Pons (tissue), 1 donor: ENCODE measurements around the gene KCNN3.
A peak's percentile ranks its signal among the peaks of the same experiment; 100 is the strongest.
"Not testable (repeated sequence)": the region's sequence is repeated elsewhere in the genome, so short reads cannot be mapped to it uniquely, and the experiment has no call there.

Experiments
- DNase-seq: peaks from one replicate; pipeline ENCODE4 v3.0.0-alpha.2; 2016; ENCODE audit warnings: low spot score

Gene KCNN3

DNA sequence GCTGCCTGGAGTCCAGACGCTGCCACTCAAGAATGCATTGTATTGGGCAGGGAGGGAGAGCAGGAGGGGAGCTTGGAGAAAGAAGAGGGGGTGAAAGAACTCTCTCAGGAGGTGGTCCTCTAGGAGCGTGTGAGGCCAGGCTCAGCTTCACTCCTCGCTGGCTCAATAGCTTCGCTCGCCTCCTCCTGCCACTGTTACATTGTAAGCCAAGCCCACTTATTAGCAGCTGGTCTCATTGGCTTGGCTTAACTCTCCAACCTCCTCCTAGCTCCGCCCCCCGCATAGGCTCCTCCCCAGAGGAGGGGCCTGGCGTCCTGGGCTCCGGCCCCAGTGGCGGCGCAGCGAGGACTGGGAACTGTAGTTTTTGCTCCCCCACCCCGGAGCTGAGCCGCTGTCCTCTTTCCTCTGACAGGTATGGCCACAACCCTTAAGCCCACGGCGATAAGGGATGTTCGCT is at the start of gene KCNN3:
Gene KCNN3, minus strand, starts transcription at position 167 of the 457 bp plus-strand sequence. CDS start 317 bp downstream, outside the sequence.
- peak; percentile 98 for DNase-seq

DNA sequence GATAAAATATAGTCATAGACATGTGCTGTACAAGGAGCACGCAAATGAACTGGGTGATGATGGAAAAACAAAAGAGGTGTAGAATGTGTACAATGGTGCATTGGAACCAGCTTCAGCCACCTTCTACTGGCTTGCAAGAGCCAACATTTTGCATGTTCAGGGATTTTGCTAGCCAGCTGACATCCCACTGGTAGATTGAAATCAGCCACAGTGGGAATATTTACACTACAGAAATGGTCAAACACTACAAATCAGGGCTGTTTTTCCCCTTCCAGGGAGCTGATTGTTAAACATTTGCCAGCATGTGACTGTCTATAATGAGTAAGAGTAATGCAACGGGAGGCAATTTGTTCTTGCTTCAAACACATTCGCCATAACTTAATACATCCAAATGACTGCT is 43.2 kb upstream of the KCNN3 start:
- no peak for DNase-seq

- DNase-seq, result no peak
These were observed 42.7 kb upstream of the KCNN3 start for GRCh38 chr1:154912755-154913154.

- DNase-seq, result peak; percentile 6
These were observed 41.8 kb upstream of the KCNN3 start for GRCh38 chr1:154911691-154912550.

DNA sequence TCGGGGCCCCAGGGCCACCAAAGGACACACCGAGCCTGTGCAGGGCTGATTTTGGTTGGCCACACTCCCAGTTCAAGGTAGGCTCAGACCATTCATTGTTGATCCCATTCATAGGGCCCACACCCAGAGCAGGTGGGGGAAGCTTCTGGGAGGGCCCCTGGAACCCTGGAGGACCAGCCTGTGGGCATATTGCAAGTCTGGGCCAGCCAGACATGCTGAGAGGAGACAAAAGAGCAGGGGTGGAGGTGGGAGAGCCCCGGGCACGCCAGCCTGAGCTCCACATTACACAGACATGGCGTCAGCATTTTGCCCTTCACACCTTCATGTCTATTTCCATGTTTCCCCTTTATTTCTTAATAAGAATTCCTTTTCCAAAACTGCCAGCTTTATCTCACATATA is 40.8 kb upstream of the KCNN3 start:
- DNase-seq, result no peak

DNA sequence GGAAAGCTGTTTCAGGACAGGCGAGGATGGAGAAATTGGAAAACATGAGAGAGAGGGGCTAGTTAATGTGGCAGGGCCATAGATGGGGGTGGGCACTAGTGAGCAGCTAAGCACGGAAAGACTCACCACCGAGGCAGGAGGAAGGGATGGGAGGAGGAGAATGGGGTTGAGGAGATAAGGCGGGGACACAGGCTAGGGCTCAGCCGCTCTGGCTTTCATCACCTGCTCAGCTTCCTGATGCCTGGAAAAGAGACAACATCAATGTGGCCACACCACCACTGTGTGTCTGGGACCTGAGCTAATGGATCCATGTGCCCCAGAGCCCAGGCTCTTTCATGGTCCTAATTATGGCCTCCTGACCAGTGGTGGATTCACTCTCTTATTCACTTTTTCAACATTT is 38.9 kb upstream of the KCNN3 start:
- no peak for DNase-seq

DNA sequence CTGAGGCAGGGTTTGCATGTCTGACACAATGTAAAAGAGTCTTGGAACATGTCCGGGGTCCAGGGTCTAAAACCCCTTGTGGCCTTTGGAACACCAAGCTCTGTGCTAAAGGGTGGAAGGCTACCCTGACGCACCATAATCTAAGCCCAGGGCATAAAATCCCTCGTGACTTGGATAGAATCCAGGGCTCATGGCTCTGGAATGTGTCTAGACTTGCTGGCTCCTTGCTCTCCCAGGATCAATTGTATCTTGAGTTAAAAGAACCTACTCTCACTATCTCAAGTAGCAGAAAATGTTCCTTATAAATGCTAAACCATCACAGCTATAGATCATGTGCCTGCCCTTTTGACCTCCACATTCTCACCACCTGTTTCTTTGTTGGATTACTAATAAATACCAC is 38.0 kb upstream of the KCNN3 start:
- DNase-seq, result not testable (repeated sequence)

- no peak for DNase-seq
These were observed 36.6 kb upstream of the KCNN3 start for GRCh38 chr1:154906621-154907081.

GRCh38 chr1:154902938-154903566 is 33.0 kb upstream of the KCNN3 start:
- no peak for DNase-seq

- DNase-seq, result no peak
These were observed 31.5 kb upstream of the KCNN3 start for GRCh38 chr1:154901591-154901990.

DNA sequence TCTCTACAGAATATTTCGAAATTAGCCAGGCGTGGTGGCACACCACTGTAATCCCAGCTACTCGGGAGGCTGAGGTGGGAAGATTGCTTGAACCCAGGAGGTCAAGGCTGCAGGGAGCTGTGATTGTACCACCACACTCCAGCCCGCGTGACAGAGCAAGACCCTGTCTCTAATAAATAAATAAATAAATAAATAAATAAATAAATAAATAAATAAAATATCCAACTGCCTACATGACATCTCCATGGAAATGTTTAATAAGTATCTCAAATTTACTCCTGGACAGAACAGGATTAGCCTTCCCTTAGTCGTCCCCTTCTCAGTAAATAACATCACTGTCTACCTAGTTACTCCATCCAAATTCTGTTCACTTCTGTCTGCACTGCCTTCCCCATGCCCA is 29.0 kb upstream of the KCNN3 start:
- no peak for DNase-seq

- peak; percentile 8 for DNase-seq
These were observed 26.7 kb upstream of the KCNN3 start for GRCh38 chr1:154896771-154897286.

DNA sequence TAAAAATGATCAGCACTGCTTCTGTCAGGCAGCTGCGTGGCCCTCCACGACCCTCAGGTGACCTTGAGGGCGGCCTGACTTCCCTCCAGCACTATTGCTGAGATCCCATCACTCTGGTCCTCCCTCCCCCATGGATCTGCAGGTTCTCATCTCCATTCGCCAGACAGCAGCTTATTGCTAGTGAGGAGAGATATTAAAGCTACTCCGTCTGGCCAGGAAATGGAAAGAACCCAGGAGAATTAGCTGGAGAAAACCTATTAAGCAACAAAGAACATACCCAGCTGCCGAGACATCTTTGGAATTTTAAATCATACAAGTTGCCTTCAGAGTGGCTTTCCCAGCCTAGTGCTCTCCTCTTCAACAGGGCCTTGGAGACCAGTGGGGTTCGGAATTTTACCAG is 25.7 kb upstream of the KCNN3 start:
- no peak for DNase-seq

DNA sequence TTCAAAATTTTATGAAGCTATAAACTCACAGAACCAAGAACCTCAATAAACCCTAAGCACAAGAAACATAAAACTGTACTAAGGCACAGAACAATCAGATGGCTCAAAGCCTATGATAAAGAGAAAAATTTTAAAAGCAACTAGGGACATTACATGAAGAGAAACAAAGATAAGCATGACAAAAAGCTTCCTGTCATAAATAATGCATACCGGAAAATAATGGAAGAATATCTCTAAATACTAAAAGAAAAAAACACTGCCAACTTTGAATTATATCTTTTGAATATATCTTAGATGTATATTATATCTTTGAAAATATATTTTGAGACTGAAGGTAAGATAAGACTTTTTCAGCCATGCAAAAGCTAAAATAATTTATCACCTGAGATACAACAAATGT is 21.4 kb upstream of the KCNN3 start:
- DNase-seq, result no peak

GRCh38 chr1:154888757-154889156 is 18.7 kb upstream of the KCNN3 start:
- no peak for DNase-seq

DNA sequence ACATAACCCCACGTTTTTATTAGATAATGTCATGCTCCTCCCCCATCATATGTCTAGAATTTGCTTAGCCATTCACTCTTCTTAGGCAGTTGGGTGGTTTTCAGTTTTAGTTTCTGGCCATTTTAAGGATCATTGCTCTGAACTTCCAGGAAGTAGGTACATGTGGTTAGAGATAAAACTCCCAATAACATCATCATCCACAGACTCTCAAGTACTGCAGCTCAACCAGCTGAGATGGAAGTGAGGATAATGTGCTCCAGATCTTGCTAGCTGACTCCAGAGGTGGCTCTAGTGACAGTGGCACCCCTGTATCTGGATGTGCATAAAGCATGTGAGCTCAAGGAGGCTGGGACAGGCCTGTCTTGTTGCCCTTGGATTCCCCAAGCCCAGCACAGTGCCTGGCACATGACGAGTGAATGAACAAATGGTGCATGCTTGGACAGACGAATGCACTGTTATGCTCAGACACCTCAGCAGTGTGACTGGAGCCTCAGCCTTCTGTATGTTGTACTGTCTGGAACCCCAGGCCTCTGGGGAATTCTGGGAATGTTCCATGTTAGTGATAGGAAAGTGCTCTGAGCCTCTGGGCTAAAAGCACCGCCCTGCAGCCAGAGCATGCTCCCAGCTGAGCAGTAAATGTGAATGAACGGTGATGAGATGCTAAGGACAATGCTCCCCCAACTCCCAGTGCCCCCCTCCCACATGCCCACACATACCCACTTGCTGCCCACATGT is 16.4 kb upstream of the KCNN3 start:
- no peak for DNase-seq

DNA sequence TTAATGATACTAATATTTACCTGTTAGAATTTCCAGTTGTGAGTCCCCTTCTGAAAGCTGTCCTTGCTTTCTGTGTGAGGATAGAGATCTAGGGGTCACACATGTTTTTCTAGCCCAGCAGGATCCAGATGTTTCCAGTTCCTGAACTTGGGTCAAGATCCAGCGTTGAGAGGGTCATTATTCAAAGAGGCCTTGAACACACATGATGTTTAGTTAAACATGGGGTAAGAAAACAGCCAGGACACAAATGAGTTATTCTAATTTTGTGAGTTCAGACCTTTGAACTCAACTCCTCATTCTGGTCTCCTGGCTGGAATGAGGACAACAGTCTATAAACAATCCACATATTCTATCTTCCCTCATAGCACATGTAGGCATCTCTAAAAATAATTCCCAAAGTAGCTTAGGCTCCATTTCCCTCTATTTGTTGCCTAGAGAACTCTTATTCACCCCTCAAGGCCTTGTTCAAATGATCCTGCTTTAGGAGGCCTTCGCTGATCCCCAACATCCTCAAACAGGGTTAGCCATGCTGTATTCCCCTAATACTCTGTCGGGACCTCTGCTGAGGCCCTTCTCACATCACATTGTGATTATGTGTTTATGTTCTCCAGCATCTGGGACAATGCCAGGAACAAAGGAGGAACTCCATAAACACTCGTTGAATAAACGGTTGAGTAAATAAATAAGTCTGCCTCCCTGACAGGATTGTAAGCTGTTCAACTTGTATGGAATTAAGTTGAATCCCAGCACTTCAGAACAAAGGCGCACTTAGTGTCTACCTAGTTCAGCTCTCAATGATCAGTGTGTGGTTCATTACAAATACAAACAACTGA is 15.0 kb upstream of the KCNN3 start:
- DNase-seq, result no peak

DNA sequence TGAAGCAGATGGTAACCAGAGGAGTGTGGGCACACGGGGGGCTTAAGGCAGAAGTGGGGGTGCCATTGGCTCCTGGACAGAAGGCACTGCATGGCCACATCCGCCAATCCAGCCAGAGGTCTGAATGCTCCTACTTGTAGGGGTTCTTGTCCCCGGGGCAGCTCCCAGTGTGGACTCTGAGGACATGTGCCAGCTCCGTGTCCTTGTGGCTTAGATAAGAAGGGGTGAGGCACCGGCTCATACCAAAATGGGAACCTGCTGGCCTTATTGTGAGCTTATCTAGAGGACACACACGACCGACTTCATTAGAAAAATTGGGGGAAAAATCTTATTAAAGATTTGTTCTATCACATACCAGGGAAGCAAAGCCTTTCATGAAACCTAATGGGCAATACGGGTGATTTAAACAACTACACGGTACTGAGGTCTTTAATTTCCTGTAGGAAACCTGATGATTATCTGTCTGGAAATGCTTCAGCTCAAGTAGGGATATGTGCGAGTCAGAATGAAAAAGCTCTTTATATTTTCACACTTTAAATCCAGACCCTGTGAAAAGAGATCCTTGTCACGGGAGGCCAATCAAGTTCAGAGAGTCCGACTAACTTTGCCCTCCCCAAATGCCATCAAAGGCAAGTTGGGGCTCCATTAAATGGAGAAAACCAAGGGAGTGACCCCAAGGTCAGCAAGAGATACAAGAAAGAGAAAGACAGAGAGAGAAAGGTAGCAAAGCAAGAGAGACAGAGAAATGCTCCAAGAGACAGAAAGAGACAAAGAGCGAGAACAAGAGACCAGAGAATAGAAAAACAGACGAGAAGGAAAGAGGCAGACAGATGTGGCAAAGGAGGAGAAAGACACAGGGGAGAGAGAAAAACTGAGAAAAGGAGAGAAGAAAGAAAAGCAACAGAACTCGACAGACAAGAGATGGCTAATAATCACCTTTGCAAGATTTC is 14.1 kb upstream of the KCNN3 start:
- no peak for DNase-seq

- no peak for DNase-seq
These were observed 11.9 kb upstream of the KCNN3 start for GRCh38 chr1:154881820-154882535.

DNA sequence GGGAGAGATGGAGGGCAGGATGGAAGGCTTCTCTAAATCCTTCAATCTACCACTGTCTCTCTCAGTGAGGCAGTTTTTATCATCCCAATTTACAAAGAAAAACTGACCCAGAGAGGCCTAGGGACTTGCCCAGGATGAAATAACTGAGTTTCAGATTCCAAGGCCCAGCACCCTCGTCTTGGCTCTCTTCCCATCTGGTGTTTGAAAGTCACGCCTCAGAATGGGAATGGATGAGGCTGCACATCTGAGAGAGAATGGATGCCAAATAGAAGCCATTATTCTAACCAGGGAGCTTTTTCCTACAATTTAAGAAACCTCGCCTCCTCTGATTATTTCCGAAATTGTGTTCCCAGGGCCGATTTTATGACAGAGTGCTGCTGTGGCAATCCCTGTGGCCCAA is 10.6 kb upstream of the KCNN3 start:
- no peak for DNase-seq
